ENCODE data around the gene SLC43A1. TPM values are rescaled to one million over a fixed set of nuclear protein-coding genes. Genes with fewer than 3 reads are reported as not detected.

Gene SLC43A1
- total RNA-seq, 1 donor = 81.6 TPM

DNA sequence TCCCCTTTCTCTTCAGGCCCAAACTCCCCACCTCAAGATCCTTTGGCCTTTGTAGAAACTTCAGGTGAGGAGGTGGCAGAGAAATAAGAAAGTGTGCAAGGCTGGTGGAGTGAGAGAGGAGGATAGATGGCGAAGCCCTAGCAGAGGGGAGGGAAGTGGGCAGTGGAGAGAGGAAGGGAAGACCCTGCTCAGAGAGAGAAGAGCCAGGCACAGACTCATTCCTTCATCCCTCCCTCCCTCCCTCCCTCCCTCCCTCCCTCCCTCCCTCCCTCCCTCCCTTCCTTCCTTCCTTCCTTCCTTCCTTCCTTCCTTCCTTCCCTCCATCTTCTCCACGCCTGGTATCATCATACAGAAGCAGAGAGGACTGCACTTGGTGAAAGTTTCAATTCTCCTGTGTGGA lies 34.2 kb downstream of the SLC43A1 start:
- DNase-seq (ENCODE audit: low read depth in 2 of 3, low spot score in 2 of 3) = no peak

DNA sequence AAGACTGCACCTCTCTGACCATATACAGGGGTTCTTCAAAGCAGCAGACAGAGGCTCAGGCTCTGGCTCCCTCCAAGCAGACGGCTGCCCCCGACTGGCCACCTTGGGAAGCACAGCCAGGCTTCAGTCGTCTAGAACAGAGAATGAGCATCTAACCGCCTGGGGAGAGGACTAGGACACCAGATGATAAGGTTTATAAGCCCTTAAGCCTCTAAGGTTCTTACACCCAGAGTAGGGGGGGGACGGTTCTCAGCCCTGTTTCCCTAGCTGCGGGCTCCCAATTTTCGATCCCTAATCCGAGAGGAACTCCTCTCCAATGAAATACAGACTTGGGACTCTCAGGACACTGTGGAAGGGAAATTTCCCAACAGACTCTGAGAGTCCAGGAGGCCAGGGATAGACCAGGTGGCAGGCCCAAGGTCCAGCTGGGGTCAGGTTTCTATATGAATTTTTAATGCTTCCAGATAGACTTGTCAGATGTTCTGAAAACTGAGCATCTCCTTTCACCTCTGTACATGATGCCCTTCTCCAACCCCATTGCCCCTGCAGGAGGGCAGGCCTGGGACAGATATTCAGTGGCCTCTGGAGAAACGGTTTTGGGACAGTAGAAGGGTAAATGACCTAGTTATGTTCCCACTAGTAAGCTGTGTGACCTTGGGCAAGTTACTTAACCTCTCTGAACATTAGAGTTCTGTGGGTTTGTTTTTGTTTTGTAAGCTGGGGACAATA lies 34.9 kb downstream of the SLC43A1 start:
- DNase-seq (ENCODE audit: low read depth in 2 of 3, low spot score in 2 of 3) = peak in 1 of 3 donors; percentile 74

DNA sequence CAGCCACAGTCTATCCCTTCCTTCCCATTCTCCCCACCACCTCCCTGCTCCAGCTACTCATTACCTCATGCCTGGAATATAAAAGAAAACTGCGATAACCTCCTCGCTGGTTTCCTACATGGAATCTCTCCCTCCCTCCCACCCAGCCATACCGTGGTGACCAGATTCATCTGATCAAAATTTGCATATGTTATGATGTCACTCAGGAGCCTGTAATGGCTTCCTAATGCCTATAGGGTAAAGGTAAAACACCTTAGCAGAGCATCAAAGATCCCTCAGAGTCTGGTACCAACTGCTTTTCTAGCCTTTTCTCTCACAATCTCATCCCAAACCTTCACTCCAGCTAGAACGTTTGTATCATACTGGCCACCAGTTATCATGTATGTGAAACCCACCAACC lies 35.6 kb downstream of the SLC43A1 start:
- DNase-seq (ENCODE audit: low read depth in 2 of 3, low spot score in 2 of 3) = no peak

DNA sequence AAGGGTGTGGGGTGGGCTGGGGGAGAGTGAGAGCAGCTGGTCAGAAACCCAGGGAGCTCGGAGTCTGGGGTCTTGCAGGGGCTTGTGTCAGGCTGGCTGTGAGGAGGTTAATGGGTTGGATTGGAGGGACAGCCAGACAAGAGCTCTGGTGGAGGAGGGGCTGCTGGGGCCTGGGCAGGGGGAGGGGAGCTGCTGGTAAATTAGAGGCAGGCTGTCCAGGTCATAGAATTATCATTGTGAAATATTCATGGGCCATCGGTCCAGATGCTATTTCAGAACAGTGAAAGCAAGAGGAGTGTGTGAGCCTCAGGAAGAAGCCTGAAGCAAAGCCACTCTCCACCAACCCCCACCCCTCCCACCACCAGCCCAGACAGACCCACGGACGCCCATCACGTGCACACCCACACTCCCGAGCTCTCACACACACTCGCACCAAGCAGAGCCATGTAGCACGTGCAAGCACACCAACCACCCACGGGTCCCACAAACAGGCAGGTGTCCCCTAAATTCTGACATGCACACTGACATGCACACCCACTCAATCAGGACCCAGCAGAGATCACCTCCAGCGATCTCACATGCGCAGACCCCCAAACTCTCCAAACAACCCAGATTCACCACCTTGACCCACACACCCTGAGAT lies 36.4 kb downstream of the SLC43A1 start:
- no peak for DNase-seq (ENCODE audit: low read depth in 2 of 3, low spot score in 2 of 3)

DNA sequence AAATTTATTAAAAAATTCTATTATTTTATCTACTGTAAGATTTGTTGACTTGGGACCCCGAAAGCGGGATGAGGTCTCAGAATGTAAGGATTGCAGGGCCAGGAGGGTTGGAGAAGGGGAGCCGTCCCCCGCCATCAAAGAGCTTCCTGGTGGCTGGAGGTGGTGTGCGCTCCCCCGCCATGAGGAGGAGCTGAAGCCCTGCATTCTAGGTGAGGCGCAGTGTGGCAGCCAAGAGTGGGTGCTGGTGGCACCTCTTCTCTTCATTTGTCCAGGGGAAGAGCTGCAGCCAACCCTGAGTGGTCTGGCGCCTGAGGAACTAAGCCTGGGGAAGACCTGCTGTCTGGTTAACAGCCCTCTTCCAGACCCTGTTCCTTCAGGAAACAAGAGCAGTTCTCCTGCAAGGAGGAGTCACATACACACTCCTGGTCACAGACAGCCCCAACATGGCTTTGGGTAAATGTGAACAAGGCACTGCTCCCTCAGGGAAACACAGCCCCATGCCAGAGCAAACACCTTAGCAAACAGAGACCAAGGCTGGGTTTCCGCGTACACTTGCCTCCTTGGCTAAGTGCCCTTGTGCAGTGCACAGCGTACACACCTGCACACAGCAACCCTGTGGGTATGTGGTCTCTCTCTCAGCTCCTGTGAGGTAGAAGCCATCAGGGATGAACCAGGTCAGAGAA lies 37.9 kb downstream of the SLC43A1 start:
- DNase-seq (ENCODE audit: low read depth in 2 of 3, low spot score in 2 of 3) = no peak

DNA sequence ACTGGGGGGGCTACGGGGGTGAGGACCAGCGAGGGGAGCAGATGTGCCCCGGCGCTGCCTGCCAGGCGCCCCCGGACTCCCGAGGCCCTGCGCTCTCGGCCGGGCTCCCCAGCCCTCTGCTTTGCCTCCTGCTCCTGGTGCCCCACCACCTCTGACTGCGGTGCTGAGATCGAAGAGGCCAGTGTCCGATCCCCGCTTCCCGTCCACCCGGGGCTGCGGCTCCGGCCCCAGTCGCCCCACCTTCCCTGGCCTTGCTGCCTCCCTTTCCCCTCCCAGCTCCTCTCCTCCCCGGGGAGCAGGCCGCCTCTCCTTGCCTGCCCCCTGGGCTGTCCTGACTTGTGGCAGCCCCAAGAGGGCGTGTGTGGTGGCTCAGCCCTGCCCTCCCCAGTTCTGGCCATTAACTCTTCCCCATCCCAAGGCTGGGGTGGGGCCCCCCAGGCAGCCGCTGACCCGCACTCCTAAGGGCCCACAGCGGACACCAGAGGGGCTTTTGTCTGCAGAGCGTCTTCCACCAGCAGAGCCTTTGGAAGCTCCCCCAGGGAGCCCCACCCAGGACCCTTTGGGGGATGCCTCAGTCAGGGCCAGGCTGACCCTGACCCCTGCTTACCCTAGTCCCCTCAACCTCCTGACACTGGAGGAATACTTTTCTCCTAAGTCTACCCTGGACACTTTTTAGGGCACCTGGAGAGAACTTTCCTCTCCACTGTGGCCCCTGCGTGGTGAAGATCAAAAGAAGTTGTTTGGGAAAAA lies 38.6 kb downstream of the SLC43A1 start:
- peak in 1 of 3 donors; percentile 48 for DNase-seq (ENCODE audit: low read depth in 2 of 3, low spot score in 2 of 3)

DNA sequence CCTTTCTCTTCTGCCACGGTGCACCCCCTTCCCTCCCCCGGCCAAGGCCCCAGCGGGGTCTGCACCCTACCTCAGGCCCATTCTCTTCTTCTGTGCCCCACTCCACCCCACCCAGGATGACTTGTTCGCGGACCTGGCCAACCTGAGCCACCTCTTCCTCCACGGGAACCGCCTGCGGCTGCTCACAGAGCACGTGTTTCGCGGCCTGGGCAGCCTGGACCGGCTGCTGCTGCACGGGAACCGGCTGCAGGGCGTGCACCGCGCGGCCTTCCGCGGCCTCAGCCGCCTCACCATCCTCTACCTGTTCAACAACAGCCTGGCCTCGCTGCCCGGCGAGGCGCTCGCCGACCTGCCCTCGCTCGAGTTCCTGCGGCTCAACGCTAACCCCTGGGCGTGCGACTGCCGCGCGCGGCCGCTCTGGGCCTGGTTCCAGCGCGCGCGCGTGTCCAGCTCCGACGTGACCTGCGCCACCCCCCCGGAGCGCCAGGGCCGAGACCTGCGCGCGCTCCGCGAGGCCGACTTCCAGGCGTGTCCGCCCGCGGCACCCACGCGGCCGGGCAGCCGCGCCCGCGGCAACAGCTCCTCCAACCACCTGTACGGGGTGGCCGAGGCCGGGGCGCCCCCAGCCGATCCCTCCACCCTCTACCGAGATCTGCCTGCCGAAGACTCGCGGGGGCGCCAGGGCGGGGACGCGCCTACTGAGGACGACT lies 39.3 kb downstream of the SLC43A1 start:
- DNase-seq (ENCODE audit: low read depth in 2 of 3, low spot score in 2 of 3) = no peak

DNA sequence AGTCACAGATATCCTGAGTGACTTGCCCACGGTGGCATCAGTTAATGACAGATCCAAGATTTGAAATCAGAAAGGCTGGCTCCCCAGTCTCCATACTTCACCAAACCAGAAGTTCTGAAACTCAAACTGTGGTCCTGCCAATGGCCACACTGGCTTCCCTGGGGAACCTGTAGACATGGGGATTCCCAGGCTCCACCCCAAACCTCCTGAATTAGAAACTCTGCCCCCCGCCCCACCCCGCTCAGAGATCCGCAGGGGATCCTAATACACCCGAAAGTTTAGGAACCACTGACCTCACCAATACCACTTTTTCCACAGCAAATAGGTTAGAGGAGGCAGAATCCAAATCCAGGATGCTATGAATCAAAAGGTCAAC lies 39.8 kb downstream of the SLC43A1 start:
- no peak for DNase-seq (ENCODE audit: low read depth in 2 of 3, low spot score in 2 of 3)

DNA sequence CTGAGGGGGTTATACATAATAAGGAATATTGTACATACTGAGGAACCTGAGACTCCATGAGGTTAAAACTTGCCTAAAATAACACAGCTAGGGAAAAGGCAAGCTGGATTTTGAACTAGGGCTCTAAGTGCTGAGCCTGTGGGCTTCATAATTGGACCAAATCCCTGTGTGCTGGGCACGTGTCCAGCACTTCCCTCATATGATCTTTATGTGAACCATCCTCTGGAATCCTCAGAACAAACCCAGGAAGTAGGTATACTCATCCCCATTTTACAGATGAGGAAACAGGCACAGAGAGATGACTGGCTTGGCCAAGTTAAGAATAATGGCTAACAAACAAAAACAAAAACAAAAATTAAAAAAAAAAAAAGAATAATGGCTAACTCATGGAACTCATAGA lies 40.3 kb downstream of the SLC43A1 start:
- DNase-seq (ENCODE audit: low read depth in 2 of 3, low spot score in 2 of 3) = no peak

DNA sequence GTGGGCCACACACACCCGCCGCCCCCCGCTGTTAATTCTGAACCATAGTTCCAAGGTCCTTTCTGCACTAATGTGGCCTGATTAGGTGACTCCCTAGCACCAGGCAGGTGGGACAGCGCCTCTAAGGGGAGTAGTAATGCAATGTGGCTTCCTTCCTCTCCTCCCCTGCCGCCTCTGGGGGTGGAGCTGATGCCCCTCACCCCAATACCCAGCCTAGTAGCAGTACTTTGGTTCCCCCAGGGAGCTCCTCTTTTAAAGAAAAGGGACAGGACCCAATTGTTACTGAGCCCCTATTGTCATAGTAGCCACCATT lies 40.7 kb downstream of the SLC43A1 start:
- DNase-seq (ENCODE audit: low read depth in 2 of 3, low spot score in 2 of 3) = no peak

DNA sequence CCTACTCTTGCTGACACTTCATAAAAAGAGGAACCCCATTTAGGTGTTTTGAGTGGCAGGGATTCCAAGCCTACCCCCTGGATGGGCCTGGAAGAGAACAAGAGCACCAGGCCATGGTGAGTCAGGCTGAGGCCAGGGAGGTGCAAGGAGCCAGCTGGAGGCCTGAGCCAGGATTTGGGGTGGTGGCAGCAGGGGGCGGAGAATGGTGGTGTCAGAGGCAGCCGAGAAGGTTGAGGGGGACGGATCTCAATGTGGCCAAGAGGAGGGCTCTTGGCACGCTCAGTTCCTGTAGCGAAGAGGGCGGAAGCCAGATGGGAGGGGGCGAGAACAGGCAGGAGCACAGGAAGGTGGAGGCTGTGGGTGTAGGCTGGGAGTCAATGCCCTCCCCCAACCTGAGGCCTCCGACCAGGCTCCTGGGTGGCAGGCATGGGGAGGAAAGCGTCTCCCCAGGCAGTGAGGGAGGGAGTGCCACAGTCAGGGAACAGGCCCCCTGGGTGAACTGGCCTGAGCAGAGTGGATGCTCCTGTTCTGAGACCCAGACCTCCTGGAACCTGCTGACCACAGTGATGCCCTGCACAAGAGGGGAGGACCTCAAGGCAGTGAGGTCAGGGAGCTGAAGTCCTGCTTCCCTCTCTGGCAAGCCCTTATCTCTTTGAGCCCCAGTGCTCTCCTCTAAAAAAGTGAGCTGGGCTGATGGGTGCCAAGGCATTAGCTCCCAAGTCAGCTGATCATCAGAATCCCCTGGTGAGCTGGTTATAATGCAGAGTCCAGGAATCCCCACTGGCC lies 41.3 kb downstream of the SLC43A1 start:
- peak in 2 of 3 donors; percentile 79 for DNase-seq (ENCODE audit: low read depth in 2 of 3, low spot score in 2 of 3)

DNA sequence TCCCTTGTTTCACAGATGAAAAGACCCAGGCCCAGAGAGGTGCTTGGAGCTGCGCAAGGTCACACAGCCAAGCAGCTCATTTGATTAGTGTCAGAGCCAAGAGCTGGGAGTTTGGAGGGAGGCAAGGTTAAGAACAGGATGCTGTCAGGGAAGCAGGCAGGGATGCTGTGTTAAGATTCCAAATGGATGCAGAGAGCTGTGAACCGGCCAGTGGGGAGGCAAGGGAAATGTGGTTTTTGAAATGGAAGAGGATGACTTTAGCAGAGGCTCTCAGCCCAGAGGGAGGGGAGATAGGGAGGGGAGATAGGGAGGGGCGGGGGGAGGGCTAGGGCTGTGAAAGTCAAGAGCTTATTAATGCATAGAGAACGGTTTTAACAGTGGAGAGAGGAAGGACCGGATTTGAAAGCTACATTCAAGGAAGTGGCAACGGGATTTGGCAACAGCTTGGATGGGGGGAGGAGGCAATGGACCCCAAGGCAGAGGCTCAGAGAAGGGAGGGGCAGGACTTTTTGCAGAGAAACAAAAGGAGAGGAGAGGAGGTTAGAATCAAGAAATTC lies 42.1 kb downstream of the SLC43A1 start:
- DNase-seq (ENCODE audit: low read depth in 2 of 3, low spot score in 2 of 3) = peak in 1 of 3 donors; percentile 40

DNA sequence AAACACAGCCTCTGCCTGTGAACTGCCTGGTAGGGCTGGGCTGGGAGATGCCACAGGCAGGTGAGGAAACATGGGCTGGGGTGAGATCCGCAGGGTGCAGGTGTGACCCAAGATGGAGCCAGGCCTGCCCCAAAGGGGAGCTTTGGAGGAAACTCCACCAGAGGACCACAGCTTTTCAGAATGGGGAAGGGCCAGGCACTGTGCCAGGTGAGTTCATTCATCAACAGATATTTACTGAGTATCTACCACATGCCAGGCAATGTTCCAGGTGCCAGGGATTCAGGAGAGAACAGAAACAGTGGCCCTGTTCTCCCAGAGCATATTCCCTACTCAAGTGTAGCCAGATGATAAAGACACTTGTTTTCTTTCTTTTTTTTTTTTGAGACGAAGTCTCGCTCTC lies 44.0 kb downstream of the SLC43A1 start:
- no peak for DNase-seq (ENCODE audit: low read depth in 2 of 3, low spot score in 2 of 3)

DNA sequence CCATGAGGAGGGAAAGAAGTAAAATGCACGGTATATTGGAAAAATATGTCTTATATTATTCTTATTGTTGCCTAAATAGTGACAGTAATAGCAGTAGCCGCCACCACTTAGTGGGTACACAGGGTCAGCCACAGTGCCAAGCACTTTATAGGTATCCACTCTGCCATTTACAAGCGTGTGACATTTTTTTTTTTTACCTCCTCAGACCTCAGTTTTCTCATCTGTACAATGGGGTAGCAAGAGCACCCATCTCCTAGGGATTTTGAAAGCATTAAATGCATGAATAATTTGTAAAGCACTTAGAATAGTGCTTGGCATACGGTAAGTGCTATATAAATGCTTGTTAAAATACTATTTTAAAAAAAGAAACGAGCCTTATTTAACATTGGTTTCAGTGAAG lies 46.2 kb downstream of the SLC43A1 start:
- DNase-seq (ENCODE audit: low read depth in 2 of 3, low spot score in 2 of 3) = no peak

DNA sequence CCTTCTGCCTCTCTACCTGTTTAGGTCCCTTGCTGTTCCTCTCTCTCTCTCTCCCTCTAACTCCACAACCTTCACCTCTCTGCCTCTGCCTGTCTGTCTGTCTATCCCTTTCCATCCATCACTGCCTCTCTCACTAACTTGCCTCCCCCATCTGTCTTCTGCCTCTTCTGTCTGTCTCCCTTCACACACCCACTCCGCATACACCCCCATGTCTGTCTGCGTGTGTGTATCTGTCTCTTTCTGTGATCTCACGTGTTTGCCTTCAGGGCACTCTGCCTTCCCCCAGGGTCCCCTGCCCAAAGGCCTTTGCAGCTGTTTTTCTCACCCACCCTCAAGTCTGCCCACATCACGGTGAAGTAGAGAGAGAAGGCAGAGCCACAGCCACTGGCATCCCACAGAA lies 47.2 kb downstream of the SLC43A1 start:
- no peak for DNase-seq (ENCODE audit: low read depth in 2 of 3, low spot score in 2 of 3)

DNA sequence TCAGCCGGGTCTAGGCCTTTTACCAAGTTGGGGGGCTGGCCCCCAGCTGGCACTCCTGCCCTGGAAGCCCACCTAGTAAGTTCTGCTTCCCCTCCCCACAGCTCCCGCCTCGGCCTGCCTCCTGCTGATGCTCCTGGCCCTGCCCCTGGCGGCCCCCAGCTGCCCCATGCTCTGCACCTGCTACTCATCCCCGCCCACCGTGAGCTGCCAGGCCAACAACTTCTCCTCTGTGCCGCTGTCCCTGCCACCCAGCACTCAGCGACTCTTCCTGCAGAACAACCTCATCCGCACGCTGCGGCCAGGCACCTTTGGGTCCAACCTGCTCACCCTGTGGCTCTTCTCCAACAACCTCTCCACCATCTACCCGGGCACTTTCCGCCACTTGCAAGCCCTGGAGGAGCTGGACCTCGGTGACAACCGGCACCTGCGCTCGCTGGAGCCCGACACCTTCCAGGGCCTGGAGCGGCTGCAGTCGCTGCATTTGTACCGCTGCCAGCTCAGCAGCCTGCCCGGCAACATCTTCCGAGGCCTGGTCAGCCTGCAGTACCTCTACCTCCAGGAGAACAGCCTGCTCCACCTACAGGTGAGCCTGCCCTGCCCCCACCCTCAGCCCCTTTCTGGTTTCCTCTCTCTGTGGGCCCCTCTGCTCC lies 47.9 kb downstream of the SLC43A1 start:
- DNase-seq (ENCODE audit: low read depth in 2 of 3, low spot score in 2 of 3) = no peak

DNA sequence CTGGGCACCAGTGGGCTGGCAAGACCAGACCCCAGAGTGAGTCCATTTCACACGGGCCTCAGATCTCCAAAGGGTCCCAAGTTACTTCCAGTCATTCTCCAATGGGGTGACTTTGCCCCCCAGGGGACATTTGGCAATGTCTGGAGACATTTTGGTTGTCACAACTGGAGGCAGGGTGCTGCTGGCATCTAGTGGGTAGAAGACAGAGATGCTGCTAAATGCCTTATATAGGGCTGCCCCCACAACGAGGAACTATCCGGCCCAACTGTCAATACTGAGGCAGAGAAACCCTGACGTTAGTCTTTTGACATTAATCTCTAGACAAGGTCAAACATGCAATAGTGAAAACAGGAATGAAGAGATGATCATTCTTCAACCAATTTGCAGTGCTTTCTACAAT lies 48.8 kb downstream of the SLC43A1 start:
- DNase-seq (ENCODE audit: low read depth in 2 of 3, low spot score in 2 of 3) = no peak

DNA sequence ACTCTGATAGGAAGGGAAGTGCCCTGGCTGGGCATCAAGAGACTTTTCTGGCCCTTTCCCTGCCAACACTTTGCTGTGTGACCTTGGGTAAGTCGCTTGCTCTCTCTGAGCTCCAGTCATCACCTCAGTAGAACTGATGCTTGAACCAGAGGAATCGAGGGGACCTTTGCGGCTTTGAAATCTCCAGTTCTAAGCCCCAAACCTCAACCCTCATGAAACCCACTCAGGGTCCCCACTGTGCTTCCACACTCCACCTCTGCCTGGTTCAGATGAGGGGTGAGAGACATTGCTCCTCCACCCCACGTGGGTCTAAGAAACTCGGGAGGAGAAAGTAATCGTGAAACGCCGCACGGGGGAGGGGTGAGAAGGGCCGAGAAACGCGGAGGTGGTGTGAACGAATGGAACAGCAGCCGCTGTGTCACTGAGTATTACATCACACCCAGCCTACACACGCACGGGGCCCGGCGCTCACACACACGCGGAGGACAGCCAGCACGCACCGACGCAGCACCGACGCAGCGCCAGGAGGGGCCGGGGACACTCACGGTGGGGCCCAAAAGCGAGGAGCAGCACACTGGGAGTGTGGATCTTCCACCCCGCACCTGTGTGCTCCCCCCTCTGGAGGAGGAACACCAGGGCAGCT lies 50.8 kb downstream of the SLC43A1 start:
- no peak for DNase-seq (ENCODE audit: low read depth in 2 of 3, low spot score in 2 of 3)

Measured in hematopoietic multipotent progenitor cell (in vitro differentiated cells).